SKM-1 treated with dmso at 0.1 percent for 144 hours (cell line): ENCODE data around the gene SLC1A2.

Source experiments
- DNase-seq: peaks from one replicate; lab custom pipeline; 2025; ENCODE audit not compliant: unreplicated experiment; lab: John Stamatoyannopoulos, UW

Gene SLC1A2

GRCh38 chr11:35419184-35419829, at the start of gene SLC1A2:
Gene SLC1A2, minus strand, starts transcription at chr11:35419558. Its CDS starts 592 bp downstream, at chr11:35418966.
- DNase-seq, result no peak

- DNase-seq, result no peak
These were observed 46.7 kb upstream of the SLC1A2 start for GRCh38 chr11:35466058-35466457.

GRCh38 chr11:35464308-35464707, 45.0 kb upstream of the SLC1A2 start:
- no peak for DNase-seq

GRCh38 chr11:35463331-35463751, 44.0 kb upstream of the SLC1A2 start:
- DNase-seq, result no peak

- DNase-seq, result no peak
These were observed 42.7 kb upstream of the SLC1A2 start for GRCh38 chr11:35461917-35462538.

- DNase-seq, result no peak
These were observed 40.1 kb upstream of the SLC1A2 start for GRCh38 chr11:35459489-35459888.

GRCh38 chr11:35458846-35459245, 39.5 kb upstream of the SLC1A2 start:
- no peak for DNase-seq

- DNase-seq, result no peak
These were observed 35.0 kb upstream of the SLC1A2 start for GRCh38 chr11:35454362-35454761.

GRCh38 chr11:35436581-35437250, 17.4 kb upstream of the SLC1A2 start:
- DNase-seq, result no peak

- DNase-seq, result no peak
These were observed 14.2 kb upstream of the SLC1A2 start for GRCh38 chr11:35433588-35433987.

- no peak for DNase-seq
These were observed 13.1 kb upstream of the SLC1A2 start for GRCh38 chr11:35432464-35432863.

- no peak for DNase-seq
These were observed 7.7 kb upstream of the SLC1A2 start for GRCh38 chr11:35427071-35427470.

GRCh38 chr11:35426351-35426750, 7.0 kb upstream of the SLC1A2 start:
- no peak for DNase-seq

- no peak for DNase-seq
These were observed 6.3 kb upstream of the SLC1A2 start for GRCh38 chr11:35425603-35426212.

- DNase-seq, result no peak
These were observed 5.0 kb upstream of the SLC1A2 start for GRCh38 chr11:35424157-35424940.

- no peak for DNase-seq
These were observed 1.0 kb upstream of the SLC1A2 start for GRCh38 chr11:35420371-35420770.

- DNase-seq, result no peak
These were observed 524 bp upstream of the SLC1A2 start for GRCh38 chr11:35419830-35420333.

- DNase-seq, result no peak
These were observed 825 bp downstream of the SLC1A2 start for GRCh38 chr11:35418282-35419183.

- no peak for DNase-seq
These were observed 3.9 kb downstream of the SLC1A2 start for GRCh38 chr11:35415487-35415886.

- DNase-seq, result no peak
These were observed 4.6 kb downstream of the SLC1A2 start for GRCh38 chr11:35414776-35415175.
